Mucosa of gallbladder (tissue), 1 donor: ENCODE results near the gene AGMO. TPM values are rescaled to one million over a fixed set of nuclear protein-coding genes. Genes with fewer than 3 reads are reported as not detected.

Source experiments
- DNase-seq: peaks from one replicate; pipeline ENCODE4 v3.0.0-alpha.2; 2020; ENCODE audit warnings: low spot score
- total RNA-seq: library from RNA; stranded (reverse); gene quantifications from one replicate; pipeline ENCODE4 v1.2.1, GENCODE V29; 2021
- donor health status: DM: no; HTN: no; CAD: no.

The AGMO gene
- total RNA-seq, 1 donor from 2014 or later: 8.3 TPM

- DNase-seq: no peak
Measured at GRCh38 chr7:15234431-15234830, 327.4 kb downstream of the AGMO start.

- DNase-seq: no peak
Measured at GRCh38 chr7:15228831-15229230, 333.0 kb downstream of the AGMO start.

GRCh38 chr7:15225981-15226380, 335.8 kb downstream of the AGMO start:
- no peak for DNase-seq

- DNase-seq: no peak
Measured at GRCh38 chr7:15219758-15220157, 342.1 kb downstream of the AGMO start.

- DNase-seq: no peak
Measured at GRCh38 chr7:15218261-15218660, 343.6 kb downstream of the AGMO start.

GRCh38 chr7:15215616-15216015, 346.2 kb downstream of the AGMO start:
- DNase-seq: no peak

- no peak for DNase-seq
Measured at GRCh38 chr7:15214976-15215375, 346.8 kb downstream of the AGMO start.

GRCh38 chr7:15213093-15213492, 348.7 kb downstream of the AGMO start:
- no peak for DNase-seq

GRCh38 chr7:15209429-15209828, 352.4 kb downstream of the AGMO start:
- DNase-seq: no peak

GRCh38 chr7:15204421-15204820, 357.4 kb downstream of the AGMO start:
- no peak for DNase-seq

- DNase-seq: no peak
Measured at GRCh38 chr7:15199482-15199881, 362.3 kb downstream of the AGMO start.

- no peak for DNase-seq
Measured at GRCh38 chr7:15197042-15197977, 364.5 kb downstream of the AGMO start.

- no peak for DNase-seq
Measured at GRCh38 chr7:15178065-15178464, 383.8 kb downstream of the AGMO start.

GRCh38 chr7:15176089-15176488, 385.7 kb downstream of the AGMO start:
- DNase-seq: no peak

GRCh38 chr7:15175152-15175551, 386.7 kb downstream of the AGMO start:
- DNase-seq: no peak

- DNase-seq: no peak
Measured at GRCh38 chr7:15174485-15174884, 387.3 kb downstream of the AGMO start.

GRCh38 chr7:15168489-15168888, 393.3 kb downstream of the AGMO start:
- DNase-seq: no peak

GRCh38 chr7:15167912-15168311, 393.9 kb downstream of the AGMO start:
- DNase-seq: no peak

GRCh38 chr7:15166620-15167019, 395.2 kb downstream of the AGMO start:
- no peak for DNase-seq

GRCh38 chr7:15159261-15159660, 402.6 kb downstream of the AGMO start:
- no peak for DNase-seq

- no peak for DNase-seq
Measured at GRCh38 chr7:15158141-15158810, 403.5 kb downstream of the AGMO start.
